ENCODE measurements around the gene CCDC88A. TPM values are rescaled to one million over a fixed set of nuclear protein-coding genes. Genes with fewer than 3 reads are reported as not detected.
"Not testable (repeated sequence)": the region's sequence is repeated elsewhere in the genome, so short reads cannot be mapped to it uniquely, and the experiment has no call there.

The CCDC88A gene
- polyA plus RNA-seq, 1 of the 3 experiments (the other 2 are of a cell fraction), result 7.0 TPM

- no peak for TF ChIP-seq SIN3A (IDR thresholded peaks at IDR 0.05; ENCODE audit: borderline replicate concordance, low read depth, low read length)
These were observed 32.0 kb upstream of the CCDC88A start (continued) for GRCh38 chr2:55451699-55452098.

GRCh38 chr2:55450014-55450413, 30.4 kb upstream of the CCDC88A start:
- H4K20me1 ChIP-seq (ENCODE audit: insufficient read depth); H3K4me3 ChIP-seq (ENCODE audit: low read depth in 2 of 2, low read length in 1 of 2); H3K36me3 ChIP-seq (replicated peaks in 1 of 2; ENCODE audit: control insufficient read depth in 1 of 2, insufficient read depth in 2 of 2, low read length in 1 of 2); H3K9me2 ChIP-seq; H3K4me2 ChIP-seq; H3K9ac ChIP-seq; H3K79me2 ChIP-seq (ENCODE audit: insufficient read depth); H3F3A ChIP-seq (replicated peaks; ENCODE audit: insufficient read depth); DNase-seq; H3K9me3 ChIP-seq; POLR2A ChIA-PET; H3K27me3 ChIP-seq (ENCODE audit: insufficient read depth); H2AFZ ChIP-seq (ENCODE audit: low read depth); CTCF ChIA-PET; H3K4me1 ChIP-seq (ENCODE audit: control insufficient read depth in 1 of 2, insufficient read depth in 2 of 2, low read depth in 1 of 2, low read length in 1 of 2); H3K27ac ChIP-seq (ENCODE audit: low read depth in 2 of 2, low read length in 1 of 2): not testable (repeated sequence)
- 100% methylated on average over 3 of the region's 3 CpGs for WGBS (ENCODE audit: low lambda C conversion rate)

GRCh38 chr2:55442045-55442760, 22.5 kb upstream of the CCDC88A start:
- H3K9me2 ChIP-seq; H3K4me2 ChIP-seq; H3K4me1 ChIP-seq (ENCODE audit: control insufficient read depth in 1 of 2, insufficient read depth in 2 of 2, low read depth in 1 of 2, low read length in 1 of 2); H4K20me1 ChIP-seq (ENCODE audit: insufficient read depth); H3F3A ChIP-seq (replicated peaks; ENCODE audit: insufficient read depth); H3K79me2 ChIP-seq (ENCODE audit: insufficient read depth); H2AFZ ChIP-seq (ENCODE audit: low read depth); H3K27me3 ChIP-seq (ENCODE audit: insufficient read depth); H3K27ac ChIP-seq (ENCODE audit: low read depth in 2 of 2, low read length in 1 of 2); H3K4me3 ChIP-seq (ENCODE audit: low read depth in 2 of 2, low read length in 1 of 2); H3K9me3 ChIP-seq; H3K9ac ChIP-seq; H3K36me3 ChIP-seq (replicated peaks in 1 of 2; ENCODE audit: control insufficient read depth in 1 of 2, insufficient read depth in 2 of 2, low read length in 1 of 2); DNase-seq; CTCF ChIA-PET: not testable (repeated sequence)
- 84% methylated on average over 16 of the region's 29 CpGs for WGBS (ENCODE audit: low lambda C conversion rate)
- POLR2A ChIA-PET, result interaction anchor here (0.6 kb wide), 1 partner anchor 153 kb away, joined by 3 read pairs; no protein-coding TSS in a partner anchor

- no peak overlapping the region for H3K4me2 ChIP-seq
- H3K27ac ChIP-seq (ENCODE audit: low read depth in 2 of 2, low read length in 1 of 2), result no peak overlapping the region
- no peak overlapping the region for H3K4me3 ChIP-seq (ENCODE audit: low read depth in 2 of 2, low read length in 1 of 2)
- no peaks in the 10 kb centered on the region for H3K79me2 ChIP-seq (ENCODE audit: insufficient read depth)
- H3K9me2 ChIP-seq, result no peaks in the 10 kb centered on the region
- no peak for DNase-seq
- no peaks in the 10 kb centered on the region for H3K9me3 ChIP-seq
- H3K27me3 ChIP-seq (ENCODE audit: insufficient read depth), result no peaks in the 10 kb centered on the region
- H3K36me3 ChIP-seq (replicated peaks in 1 of 2; ENCODE audit: control insufficient read depth in 1 of 2, insufficient read depth in 2 of 2, low read length in 1 of 2), result no peaks in the 10 kb centered on the region
- H3K4me1 ChIP-seq (ENCODE audit: control insufficient read depth in 1 of 2, insufficient read depth in 2 of 2, low read depth in 1 of 2, low read length in 1 of 2), result no peaks in the 10 kb centered on the region
- TF ChIP-seq JUND (IDR thresholded peaks at IDR 0.05) (no peak), GATA2 (CRISPR knock-in tag; IDR thresholded peaks at IDR 0.05) (no peak)
- CTCF ChIA-PET, result no interaction called here
- H4K20me1 ChIP-seq (ENCODE audit: insufficient read depth), result no peaks in the 10 kb centered on the region
- no peaks in the 10 kb centered on the region for H3F3A ChIP-seq (replicated peaks; ENCODE audit: insufficient read depth)
- WGBS (ENCODE audit: low lambda C conversion rate), result 61% methylated on average over 4 of the region's 4 CpGs
- POLR2A ChIA-PET, result interaction anchor here (0.6 kb wide), 1 partner anchor 152 kb away, joined by 3 read pairs; no protein-coding TSS in a partner anchor
- no peak overlapping the region for H3K9ac ChIP-seq
- no peak overlapping the region for H2AFZ ChIP-seq (ENCODE audit: low read depth)
These were observed 21.7 kb upstream of the CCDC88A start for GRCh38 chr2:55441280-55441892.
